Parathyroid adenoma (tissue), 2 donors: ENCODE results near the gene OR13G1.

Source experiments
- H2AFZ ChIP-seq: fragments of 300-600 bp; sonication (generic); one replicate; pipeline ENCODE4 v1.7.0; 2017; ENCODE audit warnings: antibody characterized with exemption, mild to moderate bottlenecking
- H3K27ac ChIP-seq: fragments of 300-600 bp; sonication (generic); one replicate; pipeline ENCODE4 v1.7.0; 2017
- H3K27me3 ChIP-seq: fragments of 300-600 bp; sonication (generic); one replicate; pipeline ENCODE4 v1.7.0; 2017; ENCODE audit warnings: low read length; ENCODE audit not compliant: control insufficient read depth, insufficient read depth
- H3K36me3 ChIP-seq: fragments of 300-600 bp; sonication (generic); one replicate; pipeline ENCODE4 v1.7.0; 2017; ENCODE audit warnings: low read length; ENCODE audit not compliant: control insufficient read depth, insufficient read depth
- H3K4me1 ChIP-seq: fragments of 300-600 bp; sonication (generic); one replicate; pipeline ENCODE4 v1.7.0; 2017; ENCODE audit warnings: control low read depth
- H3K4me2 ChIP-seq: fragments of 300-600 bp; sonication (generic); one replicate; pipeline ENCODE4 v1.7.0; 2017; ENCODE audit warnings: low read length
- H3K4me3 ChIP-seq: fragments of 300-600 bp; sonication (generic); one replicate; pipeline ENCODE4 v1.7.0; 2017; ENCODE audit warnings: low read depth, low read length
- H3K79me2 ChIP-seq: fragments of 300-600 bp; sonication (generic); one replicate; pipeline ENCODE4 v1.7.0; 2017; ENCODE audit warnings: control low read depth
- H3K9ac ChIP-seq: fragments of 300-600 bp; sonication (generic); one replicate; pipeline ENCODE4 v1.7.0; 2017; ENCODE audit warnings: mild to moderate bottlenecking
- H3K9me3 ChIP-seq: fragments of 300-600 bp; sonication (generic); one replicate; pipeline ENCODE4 v1.7.0; 2017; ENCODE audit warnings: low read length; ENCODE audit not compliant: control insufficient read depth
- TF ChIP-seq, protein P1 (sequence below): fragments of 300-600 bp; sonication (generic); IDR thresholded peaks from one replicate; pipeline ENCODE4 v1.7.0; 2017; ENCODE audit warnings: antibody characterized with exemption, mild to moderate bottlenecking
- donor health status: primary hyperparathyroidism.

Gene OR13G1

DNA sequence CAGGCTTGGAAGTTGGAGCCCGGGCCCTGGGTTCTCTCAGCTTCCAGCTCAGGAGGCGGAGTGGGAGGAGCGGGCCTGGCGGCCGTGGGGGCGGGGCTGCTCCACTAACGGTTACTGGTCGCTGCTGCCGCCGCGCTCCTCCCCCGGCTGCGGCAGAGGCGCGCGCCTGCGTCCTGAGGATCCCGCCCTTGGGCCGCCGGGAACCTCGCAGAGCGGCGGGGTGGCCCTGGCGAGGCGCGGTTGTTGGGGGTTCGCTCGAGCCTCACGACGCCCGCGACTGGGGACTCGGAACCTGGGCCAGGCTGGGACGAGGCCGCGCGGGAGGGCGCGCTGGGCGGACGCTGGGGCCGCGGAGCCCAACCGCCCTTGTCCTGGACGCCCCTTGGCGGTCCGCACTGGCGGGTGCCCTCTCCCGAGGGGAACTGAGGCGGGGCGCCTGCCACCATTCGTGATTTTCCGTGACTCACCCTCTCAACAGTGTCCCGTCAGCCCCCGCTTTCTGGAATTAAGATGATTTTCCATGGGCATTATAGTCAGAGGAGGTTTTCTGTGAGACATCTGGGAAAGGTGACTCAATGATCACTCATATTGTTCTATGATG is 40.1 kb downstream of the OR13G1 start:
- no peaks in the 10 kb centered on the region for H3K4me1 ChIP-seq
- H3K4me2 ChIP-seq, result peak overlapping the region; percentile 54
- no peaks in the 10 kb centered on the region for H3K27me3 ChIP-seq
- TF ChIP-seq, protein P1, sequence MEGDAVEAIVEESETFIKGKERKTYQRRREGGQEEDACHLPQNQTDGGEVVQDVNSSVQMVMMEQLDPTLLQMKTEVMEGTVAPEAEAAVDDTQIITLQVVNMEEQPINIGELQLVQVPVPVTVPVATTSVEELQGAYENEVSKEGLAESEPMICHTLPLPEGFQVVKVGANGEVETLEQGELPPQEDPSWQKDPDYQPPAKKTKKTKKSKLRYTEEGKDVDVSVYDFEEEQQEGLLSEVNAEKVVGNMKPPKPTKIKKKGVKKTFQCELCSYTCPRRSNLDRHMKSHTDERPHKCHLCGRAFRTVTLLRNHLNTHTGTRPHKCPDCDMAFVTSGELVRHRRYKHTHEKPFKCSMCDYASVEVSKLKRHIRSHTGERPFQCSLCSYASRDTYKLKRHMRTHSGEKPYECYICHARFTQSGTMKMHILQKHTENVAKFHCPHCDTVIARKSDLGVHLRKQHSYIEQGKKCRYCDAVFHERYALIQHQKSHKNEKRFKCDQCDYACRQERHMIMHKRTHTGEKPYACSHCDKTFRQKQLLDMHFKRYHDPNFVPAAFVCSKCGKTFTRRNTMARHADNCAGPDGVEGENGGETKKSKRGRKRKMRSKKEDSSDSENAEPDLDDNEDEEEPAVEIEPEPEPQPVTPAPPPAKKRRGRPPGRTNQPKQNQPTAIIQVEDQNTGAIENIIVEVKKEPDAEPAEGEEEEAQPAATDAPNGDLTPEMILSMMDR, result no peak
- H3K9ac ChIP-seq, result no peak overlapping the region
- no peaks in the 10 kb centered on the region for H3K9me3 ChIP-seq
- H3K36me3 ChIP-seq, result no peaks in the 10 kb centered on the region
- peak overlapping the region; percentile 38 for H3K4me3 ChIP-seq
- H3K27ac ChIP-seq, result no peak overlapping the region
- no peaks in the 10 kb centered on the region for H3K79me2 ChIP-seq
- H2AFZ ChIP-seq, result no peak overlapping the region

DNA sequence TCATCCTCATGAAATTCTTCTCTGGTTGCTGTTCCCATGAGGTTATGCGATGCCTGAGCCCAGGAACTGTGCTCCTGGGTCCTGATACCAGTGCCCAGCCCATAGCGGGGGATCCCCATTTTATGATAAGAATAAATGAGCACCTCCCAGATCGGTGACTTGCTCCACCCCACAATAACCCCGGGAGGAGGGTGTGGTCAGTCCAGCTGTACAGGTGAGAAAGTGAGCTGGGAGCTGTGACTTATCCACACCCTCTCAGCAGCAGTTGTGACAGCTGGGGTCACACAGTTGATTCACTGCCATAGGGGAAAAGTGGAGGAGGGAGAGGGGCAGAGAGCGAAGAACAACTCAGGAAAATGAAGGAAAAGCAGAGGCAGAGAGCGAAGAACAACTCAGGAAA is 40.8 kb downstream of the OR13G1 start:
- H3K27me3 ChIP-seq, result no peaks in the 10 kb centered on the region
- TF ChIP-seq, protein P1, result no peak
- no peaks in the 10 kb centered on the region for H3K9me3 ChIP-seq
- no peak overlapping the region for H2AFZ ChIP-seq
- peak overlapping the region; percentile 54 for H3K4me2 ChIP-seq
- no peak overlapping the region for H3K27ac ChIP-seq
- H3K4me1 ChIP-seq, result no peaks in the 10 kb centered on the region
- no peaks in the 10 kb centered on the region for H3K79me2 ChIP-seq
- no peak overlapping the region for H3K9ac ChIP-seq
- H3K4me3 ChIP-seq, result peak overlapping the region; percentile 38
- no peaks in the 10 kb centered on the region for H3K36me3 ChIP-seq

DNA sequence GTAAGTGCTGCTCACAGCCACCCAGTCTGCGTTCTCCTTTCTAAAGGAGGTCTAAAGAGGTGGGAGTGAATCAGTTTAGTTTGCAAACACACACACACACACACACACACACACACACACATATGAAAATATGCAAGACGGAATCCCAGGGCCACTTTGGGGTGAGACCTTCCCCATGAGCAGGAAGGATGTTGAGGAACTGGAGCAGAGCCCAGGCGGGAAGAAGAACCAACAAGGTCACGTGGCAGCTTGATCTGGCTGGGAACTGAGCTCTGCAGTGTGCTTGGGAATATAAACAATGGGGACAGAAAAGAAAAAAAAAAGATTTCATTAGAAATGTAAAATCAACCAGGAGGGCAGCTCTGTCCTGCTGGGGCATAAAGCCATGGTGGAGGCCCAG is 41.5 kb downstream of the OR13G1 start:
- Histone ChIP-seq H3K27me3 (no peaks in the 10 kb centered on the region), H3K27ac (no peak overlapping the region), H2AFZ (no peak overlapping the region), H3K9me3 (no peaks in the 10 kb centered on the region), H3K9ac (no peak overlapping the region), H3K4me2 (no peak overlapping the region), H3K36me3 (no peaks in the 10 kb centered on the region), H3K79me2 (no peaks in the 10 kb centered on the region), H3K4me1 (no peaks in the 10 kb centered on the region), H3K4me3 (no peak overlapping the region)
- TF ChIP-seq, protein P1, result no peak

DNA sequence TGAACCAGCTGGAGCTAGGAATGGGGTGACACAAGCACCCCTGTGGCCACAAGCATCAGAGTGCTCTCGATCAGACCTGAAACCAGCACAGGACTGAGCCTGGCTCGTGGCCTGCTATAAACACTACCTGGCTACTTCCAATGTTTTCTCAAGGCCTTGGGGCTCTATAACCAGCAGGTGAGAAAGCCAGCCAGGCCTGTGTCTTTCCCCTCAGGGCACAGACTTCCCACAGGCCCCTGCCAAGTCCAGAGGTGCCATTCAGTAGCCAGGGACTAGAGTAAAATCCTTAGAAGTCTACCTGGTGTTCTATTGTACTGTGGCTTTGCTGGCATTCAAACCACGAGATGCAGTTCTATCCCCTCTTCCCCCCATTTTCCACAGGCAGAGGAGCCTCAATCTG is 51.6 kb downstream of the OR13G1 start:
- Histone ChIP-seq H2AFZ (no peak overlapping the region), H3K27me3 (no peaks in the 10 kb centered on the region), H3K4me2 (no peak overlapping the region), H3K9me3 (no peaks in the 10 kb centered on the region), H3K9ac (no peak overlapping the region), H3K79me2 (no peaks in the 10 kb centered on the region), H3K4me3 (no peak overlapping the region), H3K4me1 (no peaks in the 10 kb centered on the region), H3K36me3 (no peaks in the 10 kb centered on the region), H3K27ac (no peak overlapping the region)
- TF ChIP-seq, protein P1, result no peak
